ENCODE results near the gene KIAA0825. TPM values are rescaled to one million over a fixed set of nuclear protein-coding genes. Genes with fewer than 3 reads are reported as not detected.
"Not testable (repeated sequence)": the region's sequence is repeated elsewhere in the genome, so short reads cannot be mapped to it uniquely, and the experiment has no call there.

KIAA0825 gene
- total RNA-seq, 2 donors from 2014 or later = 1.8 to 2.4 TPM

DNA sequence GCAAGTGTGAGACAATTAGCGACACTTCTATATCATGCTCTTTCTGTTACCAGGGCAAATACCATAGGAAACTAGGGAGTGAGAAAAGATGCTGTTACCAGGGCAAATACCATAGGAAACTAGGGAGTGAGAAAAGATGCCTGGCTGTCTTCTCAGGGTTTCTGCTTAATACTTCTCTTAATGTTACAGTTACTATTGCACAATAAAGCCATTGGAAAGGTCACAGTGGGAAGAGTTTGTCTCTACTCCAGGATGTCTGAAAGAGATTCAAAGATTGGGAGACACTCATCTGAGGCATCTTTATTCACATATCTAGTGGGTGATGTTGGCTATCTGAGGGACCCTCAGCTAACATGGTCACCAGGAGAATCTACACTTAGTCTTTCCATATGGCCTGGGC, 445.3 kb downstream of the KIAA0825 start:
- no peak for DNase-seq
- intact Hi-C loops (cut with DNase I, micrococcal nuclease) = no loop called here
- ATAC-seq = no peak

DNA sequence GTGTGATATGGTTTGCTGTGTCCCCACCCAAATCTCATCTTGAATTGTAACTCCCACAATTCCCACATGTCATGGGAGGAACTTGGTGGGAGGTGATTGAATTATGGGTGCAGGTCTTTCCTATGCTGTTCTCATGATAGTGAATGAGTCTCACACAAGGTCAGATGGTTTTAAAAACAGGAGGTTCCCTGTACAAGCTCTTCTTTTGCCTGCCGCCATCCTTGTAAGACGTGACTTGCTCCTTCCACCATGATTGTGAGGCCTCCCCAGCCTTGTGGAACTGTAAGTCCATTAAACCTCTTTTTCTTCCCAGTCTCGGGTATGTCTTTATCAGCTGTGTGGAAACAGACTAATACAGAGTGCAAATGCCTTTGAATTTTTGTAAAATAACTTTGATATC, 447.3 kb downstream of the KIAA0825 start:
- DNase-seq; ATAC-seq; intact Hi-C loops (cut with DNase I, micrococcal nuclease): not testable (repeated sequence)

DNA sequence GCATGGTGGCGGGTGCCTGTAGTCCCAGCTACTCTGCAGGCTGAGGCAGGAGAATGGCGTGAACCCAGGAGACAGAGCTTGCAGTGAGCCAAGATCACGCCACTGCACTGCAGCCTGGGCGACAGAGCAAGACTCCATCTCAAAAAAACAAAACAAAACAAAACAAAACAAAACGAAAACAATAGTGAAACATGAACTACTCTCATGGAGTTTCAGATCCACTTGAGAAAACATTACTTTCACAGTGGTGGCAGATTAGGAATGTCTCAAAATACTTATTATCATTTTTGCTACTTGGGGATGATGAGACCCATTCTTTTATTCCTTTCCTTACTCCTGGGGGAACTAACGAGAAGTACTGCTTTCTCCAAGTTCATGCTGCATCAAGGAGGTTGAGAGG, 448.2 kb downstream of the KIAA0825 start:
- intact Hi-C loops (cut with DNase I, micrococcal nuclease); DNase-seq; ATAC-seq: not testable (repeated sequence)

DNA sequence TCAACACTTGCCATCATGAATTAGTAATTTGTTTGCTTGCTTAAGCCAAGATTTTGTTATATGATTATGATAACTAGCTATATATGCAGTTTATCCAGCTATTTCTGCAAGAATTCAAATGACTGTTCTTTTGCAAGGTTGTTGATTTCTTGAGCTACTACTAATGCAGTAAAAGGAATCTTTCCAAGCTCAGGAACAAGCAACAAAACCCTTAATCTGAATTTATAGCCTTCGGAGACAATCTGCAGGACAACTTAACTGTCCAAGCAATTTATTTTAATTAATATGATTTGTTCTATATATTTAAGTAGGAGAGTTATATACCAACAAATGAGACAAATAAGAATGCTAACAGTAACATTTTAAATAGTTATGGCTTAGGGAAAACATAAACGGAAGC, 450.3 kb downstream of the KIAA0825 start:
- no peak for ATAC-seq
- intact Hi-C loops (cut with DNase I, micrococcal nuclease) = no loop called here
- DNase-seq = no peak

DNA sequence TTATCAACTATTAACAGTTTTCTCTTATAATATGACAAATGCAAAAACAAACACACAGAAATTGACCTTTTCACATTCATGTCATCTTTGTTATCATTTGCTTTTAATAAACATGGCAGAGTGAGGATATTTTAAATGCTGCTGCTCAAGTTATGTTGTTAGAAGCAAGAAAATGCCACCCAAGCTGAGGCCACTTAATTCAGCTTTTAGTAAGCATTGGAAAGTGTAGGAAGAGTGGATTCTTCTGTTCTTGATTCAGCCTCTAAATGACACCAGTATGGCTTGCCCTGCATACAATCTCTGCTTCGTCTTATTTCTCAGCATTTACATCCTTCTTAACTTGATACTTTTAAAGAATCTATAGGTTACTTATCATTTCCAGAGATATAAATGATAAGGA, 456.6 kb downstream of the KIAA0825 start:
- ATAC-seq = no peak
- DNase-seq = no peak
- intact Hi-C loops (cut with DNase I, micrococcal nuclease) = no loop called here

DNA sequence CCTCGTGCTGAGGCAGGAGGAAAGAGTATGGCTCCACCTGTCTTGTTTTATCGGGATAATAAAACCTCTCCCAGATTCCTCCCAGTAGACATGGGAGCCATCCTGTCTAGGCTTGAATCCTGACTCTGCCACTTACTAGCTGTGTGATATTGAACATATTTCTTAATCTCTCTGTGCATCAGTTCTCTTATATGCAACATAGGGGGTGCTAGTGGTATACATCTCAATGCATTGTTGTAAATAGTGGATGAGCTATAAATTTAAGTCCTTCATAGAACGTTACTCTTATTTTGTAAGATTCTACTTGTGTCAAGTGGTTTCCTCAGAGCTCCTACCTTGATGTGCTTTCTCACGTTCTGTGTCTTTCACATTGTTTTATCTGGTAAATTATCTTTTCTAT, 459.3 kb downstream of the KIAA0825 start:
- DNase-seq (no peak), ATAC-seq (no peak)
- intact Hi-C loops (cut with DNase I, micrococcal nuclease) = no loop called here

DNA sequence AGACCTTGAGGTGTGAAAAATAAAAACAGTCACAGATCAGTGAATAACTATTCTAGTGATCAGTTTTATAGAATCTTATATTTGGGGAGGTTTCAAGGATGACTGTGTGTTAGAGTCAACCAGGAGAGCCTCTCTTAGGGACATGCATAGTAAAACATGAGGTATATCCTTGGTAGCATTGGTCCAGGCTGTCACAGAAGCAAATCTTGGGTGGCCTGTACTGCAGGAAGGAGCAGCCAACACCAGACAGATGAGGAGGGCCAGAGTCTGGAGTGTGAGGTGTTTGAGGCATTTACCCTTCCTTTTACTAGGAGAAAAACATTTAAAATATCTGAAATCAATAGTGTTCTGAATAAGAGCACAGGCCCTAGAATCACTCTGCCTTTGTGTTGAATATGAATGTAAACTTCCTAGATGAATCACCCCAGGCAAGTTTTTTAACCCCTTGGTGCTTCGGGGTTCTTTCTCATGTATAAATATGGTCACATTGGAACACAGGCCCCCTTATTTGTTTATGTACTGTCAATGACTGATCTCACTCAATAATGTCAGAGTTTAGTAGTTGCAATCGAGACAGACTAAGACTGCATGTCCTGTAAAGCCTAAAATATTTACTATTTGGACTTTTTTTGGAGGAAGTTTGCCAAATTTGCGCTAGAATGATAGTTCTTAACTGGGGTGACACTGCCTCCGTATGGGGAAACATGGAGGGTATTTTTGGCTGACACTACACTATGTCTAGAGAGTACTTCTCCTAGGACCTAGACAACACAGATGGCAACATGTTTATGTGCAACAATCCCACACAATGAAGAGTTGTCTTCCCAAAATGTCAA, 460.5 kb downstream of the KIAA0825 start:
- ATAC-seq = no peak
- intact Hi-C loops (cut with DNase I, micrococcal nuclease) = no loop called here
- DNase-seq = no peak

DNA sequence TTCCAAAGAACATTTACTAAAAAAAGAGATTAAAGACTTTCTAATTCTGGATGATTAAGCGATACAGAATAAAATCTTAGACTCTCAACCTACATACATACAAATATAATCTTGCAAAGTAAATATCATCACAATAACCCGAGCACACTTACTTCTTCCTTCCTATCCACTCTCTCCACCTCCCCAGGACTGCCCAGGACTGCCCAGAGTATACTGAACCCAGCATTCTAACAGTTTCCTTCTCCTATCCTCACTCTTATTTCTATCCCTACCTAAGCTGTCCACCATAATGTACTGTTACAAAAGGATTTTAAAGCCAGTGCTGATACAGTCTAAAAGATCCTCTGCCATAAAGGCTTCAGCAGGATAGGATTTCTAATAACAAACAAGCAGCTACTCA, 463.7 kb downstream of the KIAA0825 start:
- no peak for ATAC-seq
- no peak for DNase-seq
- intact Hi-C loops (cut with DNase I, micrococcal nuclease) = no loop called here

DNA sequence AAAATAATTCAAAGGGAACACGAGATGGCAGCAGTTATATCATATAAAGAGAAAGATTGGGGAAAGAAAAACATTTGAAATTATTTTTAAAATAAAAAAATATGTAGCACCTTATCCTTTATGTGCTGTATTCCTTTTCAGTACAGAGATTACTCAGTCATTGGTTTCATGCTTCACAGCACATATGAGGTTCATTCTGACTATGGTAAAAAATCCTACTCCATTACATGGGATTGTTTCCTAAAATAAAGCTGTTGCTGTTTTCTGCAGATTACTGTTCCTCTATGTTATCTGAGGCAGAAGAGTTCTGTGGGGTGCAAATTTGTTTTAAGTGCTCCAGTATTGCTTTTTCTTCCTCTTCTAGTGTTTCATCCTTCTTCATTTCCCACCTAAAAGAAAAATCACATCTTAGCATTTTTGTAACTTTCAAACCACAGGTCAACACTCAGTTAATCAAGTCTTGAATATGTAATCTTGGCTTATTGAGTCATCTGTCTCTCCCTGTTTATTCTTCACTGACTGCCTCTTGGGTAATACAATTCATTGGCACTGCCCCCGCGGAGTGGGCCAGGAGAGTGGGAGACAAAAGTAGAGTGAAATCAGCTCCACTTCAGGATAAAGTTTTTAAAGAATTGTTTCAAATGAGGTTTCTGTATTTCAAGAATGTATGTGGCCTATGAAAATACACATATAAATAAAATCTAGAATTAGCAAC, 464.5 kb downstream of the KIAA0825 start:
- ATAC-seq = no peak
- intact Hi-C loops (cut with DNase I, micrococcal nuclease) = no loop called here
- no peak for DNase-seq

DNA sequence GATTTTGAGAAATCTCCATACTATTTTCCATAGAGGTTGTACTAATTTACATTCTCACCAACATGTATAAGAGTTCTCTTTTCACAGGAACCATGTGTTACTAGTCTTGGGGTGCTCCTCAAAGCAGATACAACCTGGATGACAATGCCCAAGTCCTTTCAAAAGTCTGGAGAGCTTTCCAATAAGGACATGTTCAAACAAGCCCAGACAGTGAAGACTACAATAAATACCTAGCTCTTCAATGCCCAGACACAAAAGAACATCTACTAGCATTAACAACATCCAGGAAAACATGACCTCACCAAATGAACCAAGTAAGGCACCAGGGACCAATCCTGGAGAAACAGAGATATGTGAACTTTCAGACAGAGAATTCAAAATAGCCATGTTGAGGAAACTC, 474.8 kb downstream of the KIAA0825 start:
- DNase-seq; intact Hi-C loops (cut with DNase I, micrococcal nuclease); ATAC-seq: not testable (repeated sequence)

DNA sequence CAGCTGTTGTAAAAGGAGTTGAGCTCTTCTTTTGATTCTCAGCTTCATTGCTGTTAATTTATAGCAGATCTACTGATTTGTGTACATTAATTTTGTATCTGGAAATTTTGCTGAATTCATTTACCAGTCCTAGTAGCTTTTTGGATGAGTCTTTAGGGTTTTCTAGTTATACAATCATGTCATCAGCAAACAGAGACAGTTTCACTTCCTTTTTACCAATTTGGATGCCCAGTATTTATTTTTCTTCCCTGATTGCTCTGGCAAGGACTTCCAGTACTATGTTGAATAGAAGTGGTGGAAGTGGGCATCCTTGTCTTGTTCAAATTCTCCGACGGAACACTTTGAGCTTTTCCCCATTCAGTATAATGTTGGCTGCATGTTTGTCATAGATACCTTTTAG, 478.1 kb downstream of the KIAA0825 start:
- DNase-seq (no peak), ATAC-seq (no peak)
- intact Hi-C loops (cut with DNase I, micrococcal nuclease) = no loop called here

DNA sequence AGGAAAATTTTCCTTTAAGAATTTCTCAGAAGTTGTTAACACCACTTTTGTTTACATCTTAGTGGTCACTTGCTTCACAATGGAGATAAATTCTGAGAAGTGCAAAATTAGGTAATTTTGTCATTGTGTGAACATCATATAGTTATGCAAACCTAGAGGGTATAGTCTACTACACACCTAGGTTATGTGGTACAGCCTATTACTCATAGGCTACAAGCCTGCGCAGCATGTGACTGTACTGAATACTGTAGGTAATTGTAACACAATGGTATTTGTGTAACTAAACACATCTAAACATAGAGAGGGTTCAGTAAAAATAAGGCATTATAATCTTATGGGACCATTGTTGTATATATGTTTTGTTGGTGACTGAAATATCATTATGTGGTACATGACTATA, 488.3 kb downstream of the KIAA0825 start:
- intact Hi-C loops (cut with DNase I, micrococcal nuclease) = no loop called here
- DNase-seq (no peak), ATAC-seq (no peak)

DNA sequence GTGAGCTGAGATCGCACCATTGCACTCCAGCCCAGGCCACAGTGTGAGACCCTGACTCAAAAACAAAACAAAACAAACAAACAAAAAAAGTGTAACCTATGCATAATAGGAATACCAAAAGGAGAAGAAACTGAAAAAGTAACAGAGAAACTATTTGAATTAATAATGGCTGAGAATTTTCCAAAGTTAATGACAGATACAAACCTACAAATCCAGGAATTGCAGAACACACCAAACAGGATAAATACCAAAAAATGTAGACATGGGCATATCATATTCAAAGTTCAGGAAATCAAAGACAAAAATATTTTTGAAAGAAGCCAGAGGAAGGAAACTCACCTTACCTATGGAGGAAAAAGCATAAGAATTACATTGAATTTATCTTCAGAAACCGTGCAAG, 493.3 kb downstream of the KIAA0825 start:
- intact Hi-C loops (cut with DNase I, micrococcal nuclease) = no loop called here
- no peak for ATAC-seq
- no peak for DNase-seq

DNA sequence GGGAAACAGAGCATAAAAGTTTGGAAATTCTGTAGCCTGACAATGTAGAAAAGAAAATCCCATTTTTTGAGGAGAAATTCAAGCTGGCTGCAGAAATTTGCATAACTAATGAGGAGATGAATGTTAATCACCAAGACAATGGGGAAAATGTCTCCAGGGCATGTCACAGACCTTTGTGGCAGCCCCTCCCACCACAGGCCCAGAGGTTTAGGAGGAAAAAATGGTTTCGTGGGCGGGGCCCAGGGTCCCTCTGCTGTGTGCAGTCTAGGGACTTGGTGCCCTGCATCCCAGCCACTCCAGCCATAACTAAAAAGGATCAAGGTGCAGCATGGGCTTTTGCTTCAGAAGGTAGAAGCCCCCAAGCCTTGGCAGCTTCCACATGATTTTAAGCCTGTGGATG, 502.1 kb downstream of the KIAA0825 start:
- DNase-seq; ATAC-seq; intact Hi-C loops (cut with DNase I, micrococcal nuclease): not testable (repeated sequence)

DNA sequence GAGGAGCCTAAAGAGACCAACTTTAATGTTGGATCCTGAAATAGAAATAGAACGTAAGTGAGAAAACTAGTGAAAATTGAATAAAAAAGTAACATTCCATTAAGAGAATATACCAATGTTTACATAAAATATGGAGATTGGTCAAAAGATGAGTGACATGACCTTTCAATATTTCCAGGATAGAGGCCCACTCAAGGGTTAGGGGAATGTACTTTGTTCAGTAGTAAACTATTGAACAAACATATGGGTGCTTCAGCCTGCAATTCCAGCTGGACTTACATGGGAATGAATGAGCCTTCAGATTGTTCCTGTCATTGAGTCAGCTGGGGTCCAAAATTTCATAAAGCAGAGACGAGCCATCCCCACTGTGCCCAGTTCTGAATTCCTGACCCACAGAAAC, 505.3 kb downstream of the KIAA0825 start:
- ATAC-seq = no peak
- intact Hi-C loops (cut with DNase I, micrococcal nuclease) = no loop called here
- DNase-seq = no peak

DNA sequence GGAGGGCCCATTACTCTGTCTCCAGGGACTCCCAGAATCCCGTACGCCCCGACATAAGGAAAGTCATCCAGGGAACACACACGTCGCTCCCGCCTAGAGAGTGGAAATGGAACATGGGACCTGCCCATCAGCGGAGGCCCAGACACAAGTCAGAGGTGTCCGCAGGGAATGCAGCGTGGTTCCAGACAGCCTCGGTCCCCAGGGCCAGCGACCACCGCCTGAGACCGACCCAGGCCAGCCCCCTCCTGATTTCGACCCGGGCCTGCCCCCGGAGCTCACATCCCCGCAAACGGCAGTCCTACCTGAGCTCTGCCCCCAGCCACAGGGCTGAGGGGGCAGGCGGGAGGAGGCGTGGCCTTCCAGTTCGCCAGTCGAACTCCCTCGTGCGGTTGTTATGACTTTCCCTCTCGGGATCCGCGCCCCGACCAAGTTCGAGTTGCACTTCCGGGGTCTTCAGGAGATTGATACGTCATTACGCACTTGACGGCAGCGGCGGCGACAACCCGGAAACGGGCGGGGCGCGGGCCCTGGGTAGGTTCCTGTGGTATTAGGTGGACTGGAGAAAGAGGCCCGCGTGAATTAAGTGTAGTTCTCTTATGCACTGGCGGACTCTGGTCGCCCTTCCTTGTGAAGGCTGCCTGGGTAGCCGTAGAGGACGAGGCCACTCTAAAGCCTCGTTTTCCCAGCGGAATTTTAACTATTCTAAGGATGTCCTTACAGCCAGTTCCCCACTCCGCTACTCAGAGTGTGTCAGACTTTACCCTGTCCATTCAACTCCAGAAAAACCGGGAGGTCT, 507.0 kb downstream of the KIAA0825 start:
- ATAC-seq (peak; percentile 98), DNase-seq (peak; percentile 96 to 97)
- intact Hi-C loops (cut with DNase I, micrococcal nuclease) = no loop called here

DNA sequence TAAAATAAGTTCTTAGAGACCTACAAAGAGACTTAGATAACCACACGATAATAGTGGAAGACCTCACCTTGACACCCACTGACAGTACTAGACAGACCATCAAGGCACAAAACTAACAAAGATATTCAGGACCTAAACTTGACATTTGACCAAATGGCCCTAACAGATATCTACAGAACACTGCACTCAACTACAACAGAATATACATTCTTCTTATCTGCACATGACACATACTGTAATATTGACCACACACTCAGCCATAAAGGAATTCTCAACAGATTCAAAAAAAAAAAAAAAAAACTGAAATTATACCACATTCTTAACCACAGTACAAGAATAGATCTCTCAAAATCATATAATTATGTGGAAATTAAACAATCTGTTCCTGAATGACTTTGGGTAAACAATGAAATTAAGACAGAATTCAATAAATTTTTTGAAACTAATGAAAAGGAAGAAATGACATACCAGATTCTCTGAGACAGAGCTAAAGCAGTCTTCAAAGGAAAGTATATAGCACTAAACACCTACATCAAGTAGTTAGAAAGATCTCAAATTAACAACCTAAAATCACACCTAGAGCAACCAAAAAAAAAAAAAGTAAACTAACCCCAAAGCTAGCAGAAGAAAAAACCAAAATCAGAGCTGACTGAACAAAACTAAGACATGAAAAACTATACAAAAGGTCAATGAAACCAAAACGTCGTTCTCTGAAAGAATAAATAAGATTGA, 514.7 kb downstream of the KIAA0825 start:
- DNase-seq (no peak), ATAC-seq (no peak)
- intact Hi-C loops (cut with DNase I, micrococcal nuclease) = no loop called here

All from left colon (tissue), 2 donors.